ENCODE data around the gene SMC1A.

Gene SMC1A

DNA sequence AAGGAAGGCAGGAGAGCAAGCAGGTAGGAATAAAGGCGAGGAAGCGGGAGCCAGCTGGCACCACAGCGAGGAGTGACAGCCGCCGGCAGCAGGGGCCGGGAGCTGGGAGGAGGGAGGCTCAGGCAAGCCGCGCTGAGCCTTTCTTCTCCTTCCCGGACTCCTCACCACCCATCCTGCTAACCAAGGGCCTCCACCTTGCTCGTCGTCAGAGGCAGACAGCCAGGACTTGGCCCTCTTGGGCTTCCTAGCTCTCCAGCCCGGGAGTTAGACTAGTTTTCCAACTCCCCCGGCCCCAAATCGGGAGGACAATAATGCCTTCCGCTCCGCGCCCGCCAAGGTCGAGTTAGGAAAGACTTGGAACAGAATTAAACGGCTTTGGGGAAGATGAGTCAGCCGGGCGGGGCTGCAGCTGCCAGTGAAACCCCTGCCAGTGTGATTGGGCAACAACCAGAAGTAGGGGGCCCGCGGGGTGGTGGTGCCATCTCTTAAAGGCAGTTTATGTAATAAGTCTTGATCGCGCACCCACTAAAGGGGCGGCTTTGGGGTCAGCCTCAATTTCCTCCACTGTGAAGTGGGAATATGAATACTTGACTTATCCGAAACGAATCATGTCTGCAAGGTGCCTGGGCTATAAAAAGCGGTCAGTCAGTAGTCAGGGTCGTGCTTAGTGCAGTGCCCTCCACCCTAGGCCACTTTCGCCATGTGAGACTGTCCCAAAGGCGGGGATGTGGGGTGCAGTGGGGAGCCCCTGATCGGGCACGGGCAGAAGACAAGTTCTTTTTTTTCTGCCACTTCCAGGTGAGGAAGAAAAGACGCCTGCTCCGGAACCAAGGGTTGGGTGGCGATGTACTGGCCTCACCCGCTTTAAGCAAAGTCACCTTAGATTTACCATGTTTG is 18.4 kb upstream of the SMC1A start:
- Histone ChIP-seq H3K4me3 (ENCODE audit: low read length) (peak overlapping the region; percentile 73), H3K27ac (ENCODE audit: low read length) (no peak overlapping the region), H3K9ac (ENCODE audit: low read depth, low read length) (peak overlapping the region; percentile 37; the same call in 1 of the 2 replicates), H3K4me1 (ENCODE audit: insufficient read depth, low read length) (no peaks in the 10 kb centered on the region), H3K9me3 (ENCODE audit: insufficient read depth, low read depth, low read length) (no peaks in the 10 kb centered on the region), H3K36me3 (ENCODE audit: insufficient read depth, low read depth, low read length) (no peaks in the 10 kb centered on the region), H3K27me3 (ENCODE audit: insufficient read depth, low read length) (peaks cover 17% of the 10 kb centered on the region)

- Histone ChIP-seq H3K36me3 (ENCODE audit: insufficient read depth, low read depth, low read length) (no peaks in the 10 kb centered on the region), H3K4me3 (ENCODE audit: low read length) (peak overlapping the region; percentile 73; the same call in 1 of the 2 replicates), H3K27me3 (ENCODE audit: insufficient read depth, low read length) (peaks cover 17% of the 10 kb centered on the region), H3K9me3 (ENCODE audit: insufficient read depth, low read depth, low read length) (no peaks in the 10 kb centered on the region), H3K9ac (ENCODE audit: low read depth, low read length) (no peak overlapping the region), H3K27ac (ENCODE audit: low read length) (no peak overlapping the region), H3K4me1 (ENCODE audit: insufficient read depth, low read length) (no peaks in the 10 kb centered on the region)
Observed at GRCh38 chrX:53440101-53440500, 17.6 kb upstream of the SMC1A start.

GRCh38 chrX:53438832-53439230 is 16.4 kb upstream of the SMC1A start:
- Histone ChIP-seq H3K27me3 (ENCODE audit: insufficient read depth, low read length) (peaks cover 17% of the 10 kb centered on the region), H3K4me1 (ENCODE audit: insufficient read depth, low read length) (no peaks in the 10 kb centered on the region), H3K9ac (ENCODE audit: low read depth, low read length) (no peak overlapping the region), H3K27ac (ENCODE audit: low read length) (no peak overlapping the region), H3K9me3 (ENCODE audit: insufficient read depth, low read depth, low read length) (no peaks in the 10 kb centered on the region), H3K4me3 (ENCODE audit: low read length) (no peak overlapping the region), H3K36me3 (ENCODE audit: insufficient read depth, low read depth, low read length) (no peaks in the 10 kb centered on the region)

DNA sequence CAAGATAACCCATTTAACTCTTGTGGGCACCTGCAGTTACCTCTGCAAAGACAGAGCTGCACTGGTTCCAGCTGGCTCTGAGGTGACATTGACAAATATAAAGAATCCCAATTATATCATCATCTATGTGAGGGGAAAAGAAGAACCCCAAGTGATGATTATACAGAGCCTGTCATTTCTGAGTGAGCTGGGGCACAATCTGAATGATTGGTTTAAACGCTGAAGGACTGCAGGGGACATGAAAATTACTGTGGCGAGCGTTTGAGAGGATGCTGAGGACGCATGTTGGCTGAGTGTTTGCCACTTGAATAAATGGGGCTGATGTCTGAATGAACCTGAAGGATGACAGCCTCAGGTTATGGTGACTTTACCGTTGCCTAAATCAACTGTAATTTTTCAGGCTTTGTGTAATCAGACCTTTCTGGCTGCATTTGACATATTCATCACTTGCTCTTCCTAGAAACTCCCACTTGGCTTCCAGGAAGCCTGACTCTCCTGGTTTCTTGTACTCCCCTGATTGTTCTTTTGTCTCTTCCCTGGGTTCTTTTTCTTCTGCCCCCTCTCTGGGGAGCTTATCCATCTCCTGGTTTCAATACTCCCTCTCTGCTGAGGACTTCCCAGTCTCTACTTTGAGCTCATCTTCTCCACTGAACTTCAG is 15.8 kb upstream of the SMC1A start:
- H3K4me1 ChIP-seq (ENCODE audit: insufficient read depth, low read length) = no peaks in the 10 kb centered on the region
- H3K27ac ChIP-seq (ENCODE audit: low read length) = no peak overlapping the region
- H3K9ac ChIP-seq (ENCODE audit: low read depth, low read length) = no peak overlapping the region
- H3K9me3 ChIP-seq (ENCODE audit: insufficient read depth, low read depth, low read length) = no peaks in the 10 kb centered on the region
- H3K4me3 ChIP-seq (ENCODE audit: low read length) = no peak overlapping the region
- no peaks in the 10 kb centered on the region for H3K36me3 ChIP-seq (ENCODE audit: insufficient read depth, low read depth, low read length)
- H3K27me3 ChIP-seq (ENCODE audit: insufficient read depth, low read length) = peaks cover 17% of the 10 kb centered on the region

DNA sequence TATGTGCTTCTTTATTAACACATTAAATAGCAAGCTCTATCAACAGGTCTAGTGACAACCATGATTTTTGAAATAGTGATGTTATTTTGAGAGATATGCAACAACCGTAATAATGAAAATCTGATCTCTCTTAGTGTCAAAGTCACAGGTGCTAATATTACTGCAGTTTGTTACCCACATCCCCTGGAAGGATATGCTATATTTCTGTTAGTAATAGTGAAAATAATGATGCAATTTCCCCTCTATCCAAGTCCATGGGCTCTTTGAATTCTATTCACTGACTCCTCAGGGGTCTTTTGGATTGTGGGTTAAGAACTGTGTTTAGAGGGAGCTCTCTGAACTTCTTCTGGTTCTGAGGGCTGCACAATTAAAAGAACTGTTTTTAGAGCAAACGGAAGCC is 14.8 kb upstream of the SMC1A start:
- Histone ChIP-seq H3K27ac (ENCODE audit: low read length) (no peak overlapping the region), H3K4me3 (ENCODE audit: low read length) (no peak overlapping the region), H3K9ac (ENCODE audit: low read depth, low read length) (no peak overlapping the region), H3K36me3 (ENCODE audit: insufficient read depth, low read depth, low read length) (no peaks in the 10 kb centered on the region), H3K27me3 (ENCODE audit: insufficient read depth, low read length) (peaks cover 17% of the 10 kb centered on the region), H3K9me3 (ENCODE audit: insufficient read depth, low read depth, low read length) (no peaks in the 10 kb centered on the region), H3K4me1 (ENCODE audit: insufficient read depth, low read length) (no peaks in the 10 kb centered on the region)

- H3K27ac ChIP-seq (ENCODE audit: low read length) = no peak overlapping the region
Observed at GRCh38 chrX:53435997-53436396, 13.5 kb upstream of the SMC1A start.

DNA sequence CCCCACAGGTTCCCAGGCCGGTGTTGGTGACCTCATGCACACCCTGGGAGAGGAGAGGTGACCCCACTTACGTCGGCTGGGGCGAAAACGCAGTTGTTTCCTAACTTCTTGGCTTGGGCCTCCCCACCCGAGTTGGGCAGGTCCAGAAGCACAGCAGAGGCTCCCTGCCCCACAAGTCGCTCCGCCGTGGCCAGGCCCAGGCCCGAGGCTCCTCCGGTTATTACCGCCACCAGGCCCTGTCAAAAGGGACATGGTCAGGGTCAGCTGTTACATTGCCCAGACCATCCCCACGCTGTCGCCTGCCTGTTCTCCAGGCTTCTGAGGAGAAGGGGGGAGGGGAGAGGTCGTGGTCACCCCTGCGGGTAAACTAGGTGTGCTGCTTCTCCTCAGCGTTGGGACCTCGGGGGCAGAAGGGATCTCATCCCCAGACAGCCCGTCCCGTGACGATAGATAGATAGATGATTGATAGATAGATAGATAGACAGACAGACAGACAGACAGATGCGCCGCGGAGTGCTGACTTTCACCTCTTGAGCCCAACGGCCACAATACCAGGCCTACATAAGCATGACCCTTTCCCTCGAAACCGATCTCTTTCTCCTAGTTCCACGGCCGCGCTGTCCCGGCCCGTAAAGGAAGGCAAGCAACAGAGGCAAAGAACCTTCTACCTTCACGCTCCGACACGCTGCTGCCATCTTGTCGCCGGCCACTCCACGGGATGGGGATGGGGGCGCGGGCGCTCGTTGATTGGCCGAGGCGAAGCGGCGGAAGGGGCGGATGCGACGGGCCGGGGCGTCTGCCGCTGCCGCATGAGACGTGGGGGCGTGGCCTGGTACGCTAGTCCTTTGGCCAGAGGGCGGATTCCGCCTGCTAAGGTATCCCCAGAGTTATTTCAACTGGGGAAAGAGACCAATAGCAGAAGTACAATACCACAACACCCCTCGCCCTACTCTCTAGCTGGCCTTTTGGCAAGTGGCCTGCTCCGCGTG is 11.5 kb upstream of the SMC1A start, which contains the start of gene HSD17B10:
HSD17B10 (minus strand) TSS at position 720 of the 989 bp plus-strand sequence; CDS start at position 695, 25 bp downstream.
- H3K4me1 ChIP-seq (ENCODE audit: insufficient read depth, low read length) = no peaks in the 10 kb centered on the region
- peaks cover 21% of the 10 kb centered on the region; the same call in 1 of the 2 replicates for H3K36me3 ChIP-seq (ENCODE audit: insufficient read depth, low read depth, low read length)
- H3K9ac ChIP-seq (ENCODE audit: low read depth, low read length) = peak within 1 kb of the TSS; percentile 89
- H3K9me3 ChIP-seq (ENCODE audit: insufficient read depth, low read depth, low read length) = no peaks in the 10 kb centered on the region
- H3K27me3 ChIP-seq (ENCODE audit: insufficient read depth, low read length) = no peaks in the 10 kb centered on the region; the same call in 1 of the 2 replicates
- H3K27ac ChIP-seq (ENCODE audit: low read length) = no peak within 1 kb of the TSS
- H3K4me3 ChIP-seq (ENCODE audit: low read length) = peak within 1 kb of the TSS; percentile 95

More at GRCh38 chrX:53435997-53436396, 13.5 kb upstream of the SMC1A start:
- Histone ChIP-seq H3K36me3 (ENCODE audit: insufficient read depth, low read depth, low read length) (peaks cover 11% of the 10 kb centered on the region; the same call in 1 of the 2 replicates), H3K9ac (ENCODE audit: low read depth, low read length) (no peak overlapping the region), H3K4me1 (ENCODE audit: insufficient read depth, low read length) (no peaks in the 10 kb centered on the region), H3K27me3 (ENCODE audit: insufficient read depth, low read length) (peaks cover 13% of the 10 kb centered on the region), H3K4me3 (ENCODE audit: low read length) (no peak overlapping the region), H3K9me3 (ENCODE audit: insufficient read depth, low read depth, low read length) (no peaks in the 10 kb centered on the region)

DNA sequence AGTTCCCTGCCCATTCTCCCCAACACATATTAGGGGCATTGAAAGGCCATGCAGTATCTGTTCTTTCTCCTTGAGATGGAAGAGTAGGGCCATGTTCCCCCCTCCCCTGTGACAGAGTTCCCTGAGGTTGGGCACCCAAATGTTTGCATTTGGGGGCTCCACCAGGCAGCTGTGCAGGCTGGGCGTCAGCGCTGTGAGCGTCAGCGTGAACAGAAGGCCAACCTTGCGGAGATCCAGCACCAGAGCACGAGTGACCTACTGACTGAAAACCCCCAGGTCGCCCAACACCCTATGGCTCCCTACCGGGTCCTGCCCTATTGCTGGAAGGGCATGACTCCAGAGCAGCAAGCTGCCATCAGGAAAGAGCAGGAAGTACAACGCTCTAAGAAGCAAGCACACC is 7.8 kb upstream of the SMC1A start:
- H3K27me3 ChIP-seq (ENCODE audit: insufficient read depth, low read length) = no peaks in the 10 kb centered on the region
- H3K9ac ChIP-seq (ENCODE audit: low read depth, low read length) = no peak overlapping the region
- no peaks in the 10 kb centered on the region for H3K4me1 ChIP-seq (ENCODE audit: insufficient read depth, low read length)
- no peak overlapping the region for H3K4me3 ChIP-seq (ENCODE audit: low read length)
- peaks cover 21% of the 10 kb centered on the region; the same call in 1 of the 2 replicates for H3K36me3 ChIP-seq (ENCODE audit: insufficient read depth, low read depth, low read length)
- H3K27ac ChIP-seq (ENCODE audit: low read length) = no peak overlapping the region
- no peaks in the 10 kb centered on the region for H3K9me3 ChIP-seq (ENCODE audit: insufficient read depth, low read depth, low read length)

DNA sequence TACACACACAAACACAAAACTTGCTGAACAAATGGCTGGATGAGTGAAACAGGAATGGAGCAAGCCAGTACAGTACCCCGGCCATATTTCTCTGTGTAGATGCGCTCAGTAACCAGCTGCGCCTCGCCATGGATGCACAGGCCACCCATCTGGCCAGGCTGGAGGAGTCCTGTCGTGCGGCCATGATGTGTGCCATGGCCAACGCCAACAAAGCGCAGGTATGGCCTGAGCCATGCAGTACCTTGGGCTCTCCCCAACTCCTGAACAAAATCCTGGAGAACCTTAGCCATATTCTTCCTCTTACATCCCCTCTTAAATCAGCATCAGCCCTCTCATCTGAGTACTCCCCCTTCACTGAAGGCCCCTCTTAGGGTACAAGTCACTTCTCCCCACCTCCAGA is 7.3 kb upstream of the SMC1A start:
- no peak overlapping the region for H3K4me3 ChIP-seq (ENCODE audit: low read length)
- H3K36me3 ChIP-seq (ENCODE audit: insufficient read depth, low read depth, low read length) = peaks cover 21% of the 10 kb centered on the region; the same call in 1 of the 2 replicates
- no peaks in the 10 kb centered on the region for H3K27me3 ChIP-seq (ENCODE audit: insufficient read depth, low read length)

GRCh38 chrX:53422861-53423306 is 430 bp upstream of the SMC1A start, which contains the start of gene RIBC1:
Gene RIBC1 (plus strand): TSS chrX:53422873. CDS start chrX:53426277, 3,404 bp downstream.
- no peaks in the 10 kb centered on the region for H3K27me3 ChIP-seq (ENCODE audit: insufficient read depth, low read length)
- H3K4me1 ChIP-seq (ENCODE audit: insufficient read depth, low read length) = peaks cover 9% of the 10 kb centered on the region
- no peaks in the 10 kb centered on the region for H3K9me3 ChIP-seq (ENCODE audit: insufficient read depth, low read depth, low read length)
- peak within 1 kb of the TSS; percentile 86 for H3K4me3 ChIP-seq (ENCODE audit: low read length)
- peak within 1 kb of the TSS; percentile 78 for H3K27ac ChIP-seq (ENCODE audit: low read length)
- H3K36me3 ChIP-seq (ENCODE audit: insufficient read depth, low read depth, low read length) = no peaks in the 10 kb centered on the region
- H3K9ac ChIP-seq (ENCODE audit: low read depth, low read length) = peak within 1 kb of the TSS; percentile 99

More for the DNA sequence above, 7.3 kb upstream of the SMC1A start:
- no peak overlapping the region for H3K27ac ChIP-seq (ENCODE audit: low read length)
- no peaks in the 10 kb centered on the region for H3K4me1 ChIP-seq (ENCODE audit: insufficient read depth, low read length)
- no peaks in the 10 kb centered on the region for H3K9me3 ChIP-seq (ENCODE audit: insufficient read depth, low read depth, low read length)
- H3K9ac ChIP-seq (ENCODE audit: low read depth, low read length) = no peak overlapping the region

DNA sequence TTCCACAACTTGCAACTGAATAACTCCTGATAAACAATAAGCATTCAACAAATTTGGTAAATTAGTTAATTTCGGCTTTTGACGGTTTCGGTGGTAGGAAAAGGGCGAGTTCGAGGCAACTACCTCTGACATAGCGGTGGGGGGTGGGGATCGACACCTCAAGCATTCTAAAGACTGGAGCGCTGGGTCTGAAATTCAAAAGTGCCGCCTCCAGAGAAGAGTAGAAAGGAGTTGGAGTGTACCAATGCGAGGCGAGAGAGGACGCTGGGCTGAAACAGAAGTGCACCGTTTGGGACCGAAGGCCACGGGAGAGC is 725 bp downstream of the SMC1A start:
- Histone ChIP-seq H3K4me3 (ENCODE audit: low read length) (peak overlapping the region; percentile 86), H3K4me1 (ENCODE audit: insufficient read depth, low read length) (peaks cover 9% of the 10 kb centered on the region), H3K27ac (ENCODE audit: low read length) (peak overlapping the region; percentile 78), H3K27me3 (ENCODE audit: insufficient read depth, low read length) (no peaks in the 10 kb centered on the region), H3K36me3 (ENCODE audit: insufficient read depth, low read depth, low read length) (no peaks in the 10 kb centered on the region; the same call in 1 of the 2 replicates), H3K9ac (ENCODE audit: low read depth, low read length) (peak overlapping the region; percentile 99), H3K9me3 (ENCODE audit: insufficient read depth, low read depth, low read length) (no peaks in the 10 kb centered on the region)
